K562 (cell line): ENCODE results near the gene EWSR1.

Experiments used
- ZNF311 ChIP-seq: fragments of 250-450 bp; sonication (Bioruptor Pico); IDR thresholded peaks from 2 replicates; pipeline ENCODE4 v1.4.0; 2020; ENCODE audit warnings: mild to moderate bottlenecking, moderate library complexity
- TF ChIP-seq, protein P1 (sequence below), 3 experiments: IDR thresholded peaks in 2 of 3; conservative IDR thresholded peaks in 1 of 3; 2 replicates each; pipeline ENCODE4 v1.5.1; 2011 to 2012; ENCODE audit warnings: low read length in 3 of 3, mild to moderate bottlenecking in 3 of 3, control low read depth in 2 of 3, improper control_type of control experiment in 1 of 3, inconsistent platforms in 1 of 3, low read depth in 1 of 3, mixed read lengths in 1 of 3, moderate library complexity in 1 of 3; ENCODE audit not compliant: insufficient read depth in 2 of 3

DNA sequence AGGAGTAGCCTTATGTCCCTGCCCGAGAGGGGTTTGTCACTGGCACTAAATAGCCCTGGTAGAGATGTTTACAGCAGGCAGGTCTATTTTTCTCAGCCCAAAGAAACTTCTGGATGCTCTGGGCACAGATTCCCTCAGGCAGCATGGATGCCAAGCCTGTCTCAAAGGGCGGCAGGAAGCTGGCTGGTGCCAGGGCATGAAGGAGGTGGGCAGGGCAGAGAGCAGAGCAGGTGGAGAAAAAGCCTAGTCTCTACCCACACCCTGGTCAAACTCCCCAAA lies 34.3 kb downstream of the EWSR1 start:
- no peak for TF ChIP-seq ZNF311 (CRISPR knock-in tag)
- TF ChIP-seq, protein P1, sequence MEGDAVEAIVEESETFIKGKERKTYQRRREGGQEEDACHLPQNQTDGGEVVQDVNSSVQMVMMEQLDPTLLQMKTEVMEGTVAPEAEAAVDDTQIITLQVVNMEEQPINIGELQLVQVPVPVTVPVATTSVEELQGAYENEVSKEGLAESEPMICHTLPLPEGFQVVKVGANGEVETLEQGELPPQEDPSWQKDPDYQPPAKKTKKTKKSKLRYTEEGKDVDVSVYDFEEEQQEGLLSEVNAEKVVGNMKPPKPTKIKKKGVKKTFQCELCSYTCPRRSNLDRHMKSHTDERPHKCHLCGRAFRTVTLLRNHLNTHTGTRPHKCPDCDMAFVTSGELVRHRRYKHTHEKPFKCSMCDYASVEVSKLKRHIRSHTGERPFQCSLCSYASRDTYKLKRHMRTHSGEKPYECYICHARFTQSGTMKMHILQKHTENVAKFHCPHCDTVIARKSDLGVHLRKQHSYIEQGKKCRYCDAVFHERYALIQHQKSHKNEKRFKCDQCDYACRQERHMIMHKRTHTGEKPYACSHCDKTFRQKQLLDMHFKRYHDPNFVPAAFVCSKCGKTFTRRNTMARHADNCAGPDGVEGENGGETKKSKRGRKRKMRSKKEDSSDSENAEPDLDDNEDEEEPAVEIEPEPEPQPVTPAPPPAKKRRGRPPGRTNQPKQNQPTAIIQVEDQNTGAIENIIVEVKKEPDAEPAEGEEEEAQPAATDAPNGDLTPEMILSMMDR (IDR thresholded peaks at IDR 0.05 in 2 of 3, conservative IDR thresholded peaks at IDR 0.05 in 1 of 3; ENCODE audit: insufficient read depth in 2 of 3, low read depth in 1 of 3, low read length in 3 of 3): no peak
